ENCODE results near the gene VAMP5. TPM values are rescaled to one million over a fixed set of nuclear protein-coding genes. Genes with fewer than 3 reads are reported as not detected.

The VAMP5 gene
- total and polyA plus RNA-seq, 10 of the 15 experiments (the other 5 are each of a cell fraction or from before 2014, with no cell fraction given) = 3.8 to 52.7 (median 24.1) TPM

GRCh38 chr2:85605406-85606115 is 21.3 kb downstream of the VAMP5 start:
- TF ChIP-seq RBBP5 (conservative IDR thresholded peaks at IDR 0.05) = no peak
- TF ChIP-seq POLR2AphosphoS2 (IDR thresholded peaks at IDR 0.05; ENCODE audit: low read depth, low read length) = 0 out of 2 replicates have a peak, but pooled peaks have one; percentile 26
- Histone ChIP-seq H3K4me1 (ENCODE audit: control insufficient read depth, insufficient read depth, low read length) (no peaks in the 10 kb centered on the region; the same call in 1 of the 2 replicates), H4K20me1 (ENCODE audit: control insufficient read depth, insufficient read depth) (no peaks in the 10 kb centered on the region; the same call in 1 of the 2 replicates), H3K27me3 (replicated peaks in 1 of 2; ENCODE audit: control insufficient read depth in 2 of 2, insufficient read depth in 2 of 2, low read length in 1 of 2) (no peaks in the 10 kb centered on the region), H3K4me3 (no peak overlapping the region), H3K36me3 (ENCODE audit: control insufficient read depth in 2 of 2, insufficient read depth in 2 of 2, low read length in 1 of 2) (peaks cover 3 to 17% of the 10 kb centered on the region in 2 experiments; a peak in 3 of 4 replicates), H3K27ac (ENCODE audit: control insufficient read depth, insufficient read depth) (no peak overlapping the region), H3K79me2 (ENCODE audit: control insufficient read depth, insufficient read depth, low read length) (no peaks in the 10 kb centered on the region), H3K9ac (ENCODE audit: control insufficient read depth, insufficient read depth, low read length) (no peak overlapping the region), H3K9me3 (replicated peaks; ENCODE audit: control insufficient read depth, insufficient read depth, low read length) (no peaks in the 10 kb centered on the region), H2AFZ (ENCODE audit: control insufficient read depth, low read depth, low read length) (no peak overlapping the region), H3K4me2 (ENCODE audit: control insufficient read depth, insufficient read depth) (no peak overlapping the region)
- POLR2A ChIA-PET = interaction anchor here (0.6 to 2.1 kb wide), 4 partner anchors 10 to 44 kb away, joined by 3 to 10 read pairs (median 4); partner anchors contain the start of gene RNF181
- ATAC-seq = no peak
- SMC1A ChIA-PET (ENCODE audit: uncharacterized antibody, unreplicated experiment) = interaction anchor here (1.2 to 2.3 kb wide), 3 partner anchors 10 to 56 kb away, joined by 5 to 6 read pairs (median 5); partner anchors contain the start of gene RNF181
- intact Hi-C loops (cut with micrococcal nuclease; ENCODE audit: unreplicated experiment) (no loop called here), in situ Hi-C loops (cut with MboI) (no loop called here)
- no peak for FAIRE-seq
- BruUV-seq (replicated peaks) = no TSS peak
- CTCF ChIA-PET = interaction anchor here (1.6 kb wide), 1 partner anchor 32 kb away, joined by 7 read pairs; no protein-coding TSS in a partner anchor
- DNase-seq (ENCODE audit: low read depth, low spot score) = no peak
- RAD21 ChIA-PET (ENCODE audit: unreplicated experiment) = interaction anchor here (1.2 kb wide), 1 partner anchor 10 kb away, joined by 6 read pairs; the partner anchor contains the start of gene RNF181
- WGBS (ENCODE audit: insufficient coverage, insufficient replicate concordance, low lambda C conversion rate, missing lambda C conversion rate) = 78% methylated on average over 4 of the region's 4 CpGs

- ATAC-seq (no peak), DNase-seq (ENCODE audit: low read depth, low spot score) (no peak), FAIRE-seq (no peak)
- BruUV-seq (replicated peaks) = no TSS peak
- H3K4me3 ChIP-seq = no peak overlapping the region
- H3K9ac ChIP-seq (ENCODE audit: control insufficient read depth, insufficient read depth, low read length) = no peak overlapping the region
- WGBS (ENCODE audit: insufficient coverage, insufficient replicate concordance, low lambda C conversion rate, missing lambda C conversion rate) = over 99% methylated on average over 7 of the region's 7 CpGs
- no peaks in the 10 kb centered on the region; the same call in 1 of the 2 replicates for H3K4me1 ChIP-seq (ENCODE audit: control insufficient read depth, insufficient read depth, low read length)
- ChIA-PET SMC1A (ENCODE audit: uncharacterized antibody, unreplicated experiment) (interaction anchor here (2.3 kb wide), 1 partner anchor 15 kb away, joined by 5 read pairs; no protein-coding TSS in a partner anchor), POLR2A (interaction anchor here (0.6 to 2.1 kb wide), 3 partner anchors 11 to 302 kb away, joined by 3 to 10 read pairs (median 3); partner anchors contain the start of gene RNF181), CTCF (no interaction called here), RAD21 (ENCODE audit: unreplicated experiment) (interaction anchor here (0.7 kb wide), 1 partner anchor 610 kb away, joined by 3 read pairs; no protein-coding TSS in a partner anchor)
- in situ Hi-C loops (cut with MboI) = no loop called here
- no peak overlapping the region for H2AFZ ChIP-seq (ENCODE audit: control insufficient read depth, low read depth, low read length)
- H3K27me3 ChIP-seq (replicated peaks in 1 of 2; ENCODE audit: control insufficient read depth in 2 of 2, insufficient read depth in 2 of 2, low read length in 1 of 2) = no peaks in the 10 kb centered on the region
- H3K9me3 ChIP-seq (replicated peaks; ENCODE audit: control insufficient read depth, insufficient read depth, low read length) = no peaks in the 10 kb centered on the region
- no peak overlapping the region for H3K4me2 ChIP-seq (ENCODE audit: control insufficient read depth, insufficient read depth)
- intact Hi-C loops (cut with micrococcal nuclease; ENCODE audit: unreplicated experiment) = no loop called here
- H4K20me1 ChIP-seq (ENCODE audit: control insufficient read depth, insufficient read depth) = no peaks in the 10 kb centered on the region; the same call in 1 of the 2 replicates
- peaks cover 2% of the 10 kb centered on the region for H3K79me2 ChIP-seq (ENCODE audit: control insufficient read depth, insufficient read depth, low read length)
- H3K27ac ChIP-seq (ENCODE audit: control insufficient read depth, insufficient read depth) = no peak overlapping the region
- no peak for TF ChIP-seq RELB (IDR thresholded peaks at IDR 0.05; ENCODE audit: low read depth)
- peaks cover 3 to 17% of the 10 kb centered on the region in 2 experiments; a peak in 3 of 4 replicates for H3K36me3 ChIP-seq (ENCODE audit: control insufficient read depth in 2 of 2, insufficient read depth in 2 of 2, low read length in 1 of 2)
These were observed 21.9 kb downstream of the VAMP5 start for GRCh38 chr2:85606116-85606455.

Data from GM12878 (cell line).